EL (cell line): Measurements from ENCODE around the gene GPR18.
A peak's percentile ranks its signal among the peaks of the same experiment; 100 is the strongest.

Source experiments
- DNase-seq: peaks from one replicate; pipeline ENCODE4 v3.0.0-alpha.2; 2016

The GPR18 gene

DNA sequence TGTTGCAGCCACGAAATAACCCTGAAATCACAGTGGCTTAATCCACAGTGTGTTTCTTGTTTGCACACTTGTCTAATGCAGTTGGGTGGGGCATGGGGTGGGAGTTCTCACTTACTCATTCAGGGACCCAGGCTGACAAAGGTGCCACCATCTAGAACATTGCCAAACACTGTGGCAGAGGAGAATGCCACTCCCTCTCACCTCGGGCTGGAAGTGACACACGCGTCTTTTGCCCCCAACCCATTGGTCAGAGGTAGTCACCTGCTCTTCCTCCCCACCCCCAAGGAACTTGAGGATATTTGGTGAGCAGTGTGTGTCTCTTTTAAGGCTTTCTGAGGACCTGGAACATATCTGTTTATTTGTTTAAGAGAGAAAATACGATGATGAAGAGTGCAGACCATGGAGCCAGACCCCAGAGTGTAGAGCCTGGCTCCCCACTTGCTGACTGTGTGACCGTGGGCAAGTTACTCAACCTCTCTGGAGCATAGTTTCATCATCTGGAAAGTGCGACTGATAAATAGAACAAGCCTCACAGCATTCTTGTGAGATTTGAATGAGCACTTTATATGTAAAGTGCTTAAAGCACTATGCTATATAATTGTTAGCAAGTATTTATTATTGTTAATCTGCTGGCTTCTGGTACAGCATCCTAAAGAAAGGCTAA is 31.6 kb upstream of the GPR18 start:
- DNase-seq = no peak

DNA sequence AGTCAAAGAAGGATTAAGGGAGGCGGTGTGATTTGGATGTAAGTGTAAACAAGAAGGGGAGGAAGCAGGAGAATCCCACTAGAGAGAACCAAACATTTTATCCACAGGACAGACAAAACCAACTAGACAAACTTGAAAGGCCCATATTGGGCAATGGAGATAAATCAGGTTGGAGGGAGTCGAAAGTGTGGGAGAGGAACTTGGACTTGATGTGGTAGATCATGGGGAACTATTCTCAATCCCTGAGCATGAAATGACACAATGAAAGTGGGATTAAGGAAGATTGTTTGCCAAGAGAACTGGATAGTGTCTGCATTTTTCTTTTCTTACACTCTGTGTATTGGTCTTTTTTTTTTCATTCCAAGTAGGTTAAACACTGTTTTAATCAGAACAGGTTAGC is 31.1 kb upstream of the GPR18 start:
- no peak for DNase-seq

DNA sequence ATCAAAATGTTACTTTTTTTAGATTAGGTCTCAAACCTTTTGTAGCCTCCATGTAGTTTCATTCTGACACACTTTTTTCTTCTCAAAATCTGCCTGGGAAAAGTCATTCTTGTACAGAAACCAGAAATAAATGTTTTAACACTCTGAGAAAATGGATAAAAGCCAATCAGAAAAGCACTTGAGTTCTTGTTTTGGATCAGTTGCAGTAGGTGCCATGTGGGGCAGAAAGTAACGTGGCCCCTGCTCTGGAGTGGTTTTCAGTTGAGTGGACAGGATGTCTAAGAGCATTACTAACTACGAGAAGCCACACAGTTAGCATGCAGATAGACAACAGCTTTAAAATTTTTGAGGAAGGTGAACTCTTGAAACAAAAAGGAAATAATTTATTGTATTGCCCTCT is 29.9 kb upstream of the GPR18 start:
- DNase-seq = no peak

DNA sequence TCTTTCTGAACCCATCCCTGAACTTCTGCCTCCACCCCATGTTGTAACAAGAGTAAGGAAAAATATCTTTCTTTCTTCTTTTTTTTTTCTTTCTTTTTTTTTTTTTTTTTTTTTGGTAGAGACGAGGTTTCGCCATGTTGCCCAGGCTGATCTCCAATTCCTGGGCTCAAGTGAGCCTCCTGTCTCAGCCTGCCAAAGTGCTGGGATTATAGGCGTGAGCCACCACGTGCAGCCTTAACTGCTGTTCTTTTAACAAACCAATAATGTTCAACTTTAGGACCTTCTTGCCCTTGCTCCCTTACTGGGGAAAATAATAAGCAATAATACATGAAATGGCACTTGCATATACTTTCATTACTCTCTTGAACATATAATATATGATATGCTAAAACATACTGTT is 29.4 kb upstream of the GPR18 start:
- no peak for DNase-seq

DNA sequence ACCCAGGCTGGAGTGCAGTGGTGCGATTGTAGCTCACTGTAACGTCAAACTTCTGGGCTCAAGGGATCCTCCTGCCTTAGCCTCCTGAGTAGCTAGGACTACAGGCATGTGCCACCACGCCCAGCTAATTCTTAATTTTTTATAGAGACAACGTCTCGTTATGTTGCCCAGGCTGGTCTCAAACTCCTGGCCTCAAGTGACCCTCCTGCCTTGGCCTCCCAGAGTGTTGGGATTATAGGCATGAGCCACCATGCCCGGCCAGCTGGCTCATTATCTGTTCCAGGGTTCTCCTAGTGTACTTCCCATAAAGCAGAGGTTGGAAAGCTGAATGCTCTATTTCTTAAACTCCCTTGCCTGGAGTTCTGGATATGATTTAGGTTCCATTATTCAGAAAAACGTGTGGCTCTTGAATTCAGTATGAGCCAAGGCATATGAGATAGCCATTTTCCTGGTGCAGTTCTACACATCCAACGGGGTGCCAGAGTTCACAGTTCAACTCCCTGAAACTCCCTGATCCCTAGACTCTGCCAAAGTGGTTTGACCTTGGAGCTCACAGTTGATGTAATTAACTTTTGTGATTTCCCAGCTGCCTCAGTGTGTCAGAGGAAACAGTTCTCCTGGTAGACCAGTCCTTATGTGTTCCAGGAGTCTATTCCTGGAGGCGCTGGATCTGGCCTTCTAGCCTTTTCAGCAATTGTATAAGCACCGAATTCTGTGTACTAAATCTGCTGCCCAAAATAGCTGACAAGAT is 27.4 kb upstream of the GPR18 start:
- no peak for DNase-seq

DNA sequence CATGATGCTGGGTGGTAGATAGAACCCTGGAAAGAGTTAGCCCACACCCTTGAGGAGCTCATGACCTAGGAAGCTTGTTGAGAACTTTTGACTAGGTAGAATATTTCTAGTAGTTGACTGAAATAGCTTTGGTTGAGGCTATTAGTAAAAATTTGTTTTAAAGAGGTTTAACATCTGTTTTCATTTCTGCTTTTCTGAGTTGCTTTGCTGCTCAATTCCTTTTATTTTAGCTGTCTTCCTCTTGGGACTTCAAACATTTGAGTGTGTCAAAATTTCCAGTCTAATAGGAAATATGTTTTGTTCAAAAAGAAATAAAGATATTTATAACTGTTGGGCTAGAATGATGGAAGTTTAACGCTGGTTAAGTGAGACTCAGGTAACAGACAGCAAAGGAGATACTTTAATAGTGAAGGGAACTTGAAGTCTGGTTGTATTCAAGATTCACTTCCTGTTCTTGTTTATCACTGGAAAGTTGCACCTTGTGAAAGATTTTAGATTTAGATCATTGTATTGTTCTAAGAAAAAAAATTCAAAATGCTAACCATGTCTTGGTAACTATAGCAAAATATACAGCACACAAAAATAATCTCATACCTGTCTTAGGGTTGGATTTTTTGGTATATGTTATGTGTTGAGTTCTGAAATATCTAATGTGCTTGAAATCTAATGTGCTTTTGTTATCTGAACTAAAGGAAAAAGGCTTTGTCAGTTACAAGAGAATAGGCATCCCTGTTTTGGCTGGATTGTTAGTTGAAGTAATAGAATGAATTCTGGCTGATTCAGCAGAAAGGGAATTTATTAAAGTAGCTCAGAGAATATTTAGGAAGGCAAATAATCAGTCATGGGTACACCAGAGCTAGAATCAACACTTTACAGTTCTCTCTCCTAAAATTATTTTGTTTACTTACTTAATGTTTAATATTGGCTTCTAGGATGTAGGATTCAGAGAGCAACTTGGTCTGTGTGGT is 24.4 kb upstream of the GPR18 start:
- no peak for DNase-seq

DNA sequence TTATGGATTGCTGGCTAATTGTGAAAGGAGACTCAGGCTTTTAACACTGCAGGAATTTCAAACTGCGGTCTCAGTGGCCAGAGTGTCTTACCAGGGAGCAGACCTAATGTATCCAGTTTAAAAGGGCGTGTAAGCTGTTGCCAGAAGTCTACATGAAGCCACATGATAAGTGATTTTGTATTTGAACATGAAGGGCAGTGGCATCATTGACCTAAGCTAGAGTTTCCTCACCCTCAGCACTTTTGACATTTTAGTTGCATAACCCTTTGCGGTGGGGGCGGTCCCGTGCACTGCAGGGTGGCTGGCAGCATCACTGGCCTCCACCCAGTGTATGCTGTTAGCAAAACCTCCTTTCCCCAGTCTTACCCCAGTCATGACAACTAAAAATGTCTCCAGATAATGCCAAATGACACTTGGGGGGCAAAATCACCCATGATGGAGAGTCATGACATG is 23.7 kb upstream of the GPR18 start:
- DNase-seq = no peak

DNA sequence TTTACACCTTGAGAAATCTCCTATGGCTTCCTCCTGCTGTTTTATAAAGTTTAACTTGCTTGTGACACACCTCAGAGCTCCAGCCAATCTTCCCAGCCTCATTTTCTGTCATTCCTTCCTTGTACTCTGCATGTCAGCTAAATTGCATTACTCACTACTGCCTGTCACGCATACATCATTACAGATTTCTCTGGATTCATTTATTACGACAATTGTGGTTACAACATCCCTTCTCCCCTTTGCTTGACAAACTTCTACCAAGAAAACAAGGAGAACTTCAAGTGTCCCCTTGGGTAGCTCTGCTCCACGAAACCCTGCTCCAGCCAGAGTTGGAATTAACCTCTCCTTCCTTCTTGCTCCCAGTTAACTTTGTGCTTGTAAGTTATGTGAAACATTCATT is 22.0 kb upstream of the GPR18 start:
- no peak for DNase-seq

DNA sequence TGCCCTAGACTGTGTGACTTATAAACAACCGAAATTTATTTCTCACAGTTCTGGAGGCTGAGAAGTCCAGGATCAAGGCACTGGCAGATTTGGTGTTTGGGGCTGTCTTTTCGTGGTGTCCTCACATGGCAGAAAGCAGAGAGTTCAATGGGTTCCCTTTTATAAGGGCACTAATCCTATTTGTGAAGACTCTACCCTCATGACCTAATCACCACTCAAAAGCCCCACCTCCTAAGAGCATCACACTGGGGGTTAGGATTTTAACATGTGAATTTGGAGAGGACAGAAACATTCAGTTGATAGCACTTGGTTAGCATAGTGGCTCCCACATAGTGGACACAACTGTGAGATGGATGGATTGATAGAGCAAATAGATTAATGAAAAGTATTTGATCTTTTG is 21.5 kb upstream of the GPR18 start:
- no peak for DNase-seq

DNA sequence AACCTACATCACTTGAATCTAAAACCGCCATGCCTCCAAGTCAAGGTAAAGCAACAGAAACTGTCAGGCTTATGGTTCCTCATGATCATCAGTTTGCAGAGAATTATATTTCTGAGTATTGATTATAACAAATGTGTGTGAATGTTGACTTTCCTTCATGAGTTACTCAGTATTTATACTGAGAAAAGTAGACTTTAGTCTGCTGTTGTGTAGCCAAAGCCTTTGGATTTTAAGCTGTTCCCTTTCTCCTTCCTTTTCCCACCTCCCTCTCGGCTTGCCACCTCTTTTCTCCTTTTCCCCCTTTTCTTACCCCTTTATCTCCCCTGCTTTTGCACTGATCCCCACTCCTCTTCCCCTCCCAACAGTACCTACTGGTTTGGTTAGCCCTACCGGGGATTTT is 20.7 kb upstream of the GPR18 start:
- no peak for DNase-seq

DNA sequence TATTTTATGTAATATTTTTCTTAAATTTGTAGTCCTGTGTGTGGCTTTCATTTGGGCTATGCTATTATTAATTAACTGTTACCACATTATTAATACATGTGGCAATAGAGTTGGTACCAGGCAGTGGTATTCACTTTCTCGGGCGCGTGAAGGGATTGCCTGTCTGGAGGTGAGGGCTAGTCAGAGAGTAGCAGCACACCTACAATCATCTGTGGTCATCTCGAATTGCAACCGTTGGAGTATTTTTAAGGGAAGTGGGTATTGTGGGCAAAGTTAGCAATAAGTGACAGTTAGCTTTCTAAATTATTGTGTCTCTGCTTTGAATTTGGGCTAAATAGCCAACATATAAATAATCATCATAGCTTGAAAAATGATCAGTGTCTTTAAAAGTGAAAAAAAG is 20.0 kb upstream of the GPR18 start:
- no peak for DNase-seq

DNA sequence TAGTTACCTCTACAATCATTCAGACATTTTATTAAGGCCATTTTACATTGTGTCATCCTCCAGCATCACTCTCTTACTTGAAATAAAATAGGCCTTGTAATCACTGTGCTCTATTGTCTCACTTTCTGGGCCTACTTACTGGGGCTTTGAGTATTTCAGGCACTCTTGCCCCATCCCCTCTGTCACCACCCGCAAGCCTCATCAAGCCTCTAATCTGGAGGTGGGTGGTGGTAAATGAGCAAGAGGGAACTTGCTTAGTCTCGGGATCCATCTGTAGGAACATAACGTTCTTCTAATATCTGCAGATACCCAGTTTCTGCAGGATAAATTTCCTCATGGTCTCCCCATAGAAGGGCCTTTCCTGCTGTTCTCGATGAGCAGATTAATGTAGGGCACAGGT is 19.4 kb upstream of the GPR18 start:
- no peak for DNase-seq

DNA sequence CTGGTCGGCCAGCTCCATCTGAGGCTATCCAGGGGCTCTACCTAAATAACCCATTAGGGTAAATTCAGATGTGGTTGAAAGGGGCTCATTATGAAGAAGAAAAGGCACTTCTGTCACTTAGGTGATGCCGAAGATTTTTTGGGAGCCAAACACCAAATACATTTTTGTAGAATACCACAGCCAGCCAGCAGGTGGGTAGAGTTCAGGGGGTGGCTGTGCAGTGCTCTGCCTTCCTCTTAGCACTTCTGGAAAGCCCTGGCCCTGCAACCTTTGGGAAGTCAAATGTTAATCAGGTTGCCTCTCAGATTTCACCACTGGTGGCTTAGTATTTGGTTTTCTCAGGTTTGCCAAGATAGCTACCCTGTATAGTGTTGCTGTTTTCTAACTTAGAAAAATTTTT is 18.5 kb upstream of the GPR18 start:
- no peak for DNase-seq

DNA sequence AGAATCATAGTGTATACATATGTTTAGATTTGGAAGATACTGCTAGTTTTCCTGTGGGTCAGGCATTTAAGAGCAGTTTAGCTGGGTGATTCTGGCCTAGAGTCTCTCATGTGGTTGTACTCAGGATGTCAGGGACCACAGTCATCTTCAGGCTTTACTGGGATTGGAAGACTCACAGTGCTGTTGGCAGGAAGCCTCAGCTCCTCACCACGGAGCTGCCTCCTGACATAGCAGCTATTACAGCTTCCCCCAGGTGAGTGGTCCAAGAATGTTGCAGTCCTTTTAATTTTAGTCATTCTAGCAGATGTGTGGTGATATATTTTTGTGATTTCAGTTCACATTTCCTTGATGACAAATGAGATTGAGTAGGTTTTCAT is 16.9 kb upstream of the GPR18 start:
- peak; percentile 57 for DNase-seq

DNA sequence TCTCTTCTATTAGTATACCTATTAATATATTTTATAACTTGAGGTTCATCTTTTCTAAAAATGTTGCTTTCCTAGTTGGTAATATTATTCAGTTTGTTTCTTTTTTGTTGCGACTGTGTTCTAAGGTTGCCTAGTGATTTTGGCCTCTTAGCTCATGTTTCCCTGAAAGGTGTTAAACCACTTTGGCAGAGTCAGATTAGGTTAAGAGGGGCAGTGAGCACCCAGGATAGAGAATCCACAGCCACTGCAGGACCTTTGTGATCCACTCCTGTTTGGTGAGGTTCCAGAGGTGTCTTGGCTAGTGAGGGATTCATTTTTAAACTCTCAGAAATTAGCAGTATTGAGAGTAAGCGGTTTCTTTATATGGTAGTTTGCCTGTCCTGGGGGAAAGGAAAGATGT is 14.9 kb upstream of the GPR18 start:
- no peak for DNase-seq

DNA sequence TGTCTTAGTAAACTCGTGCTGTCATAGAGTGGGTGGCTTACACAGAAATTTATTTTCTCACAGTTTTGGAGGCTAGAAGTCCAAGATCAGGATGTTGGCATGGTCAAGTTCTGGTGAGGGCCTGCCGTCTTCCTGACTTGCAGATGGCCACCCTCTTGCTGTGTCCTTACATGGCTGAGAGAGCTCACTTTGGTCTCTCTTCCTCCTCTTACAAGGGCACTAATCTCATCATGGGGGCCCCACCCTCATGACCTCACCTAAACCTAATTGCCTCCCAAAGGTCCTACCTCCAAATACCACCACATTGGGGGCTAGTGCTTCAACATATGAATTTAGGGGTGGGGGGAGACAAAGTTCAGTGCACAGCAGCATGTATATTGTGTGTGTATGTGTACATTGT is 14.3 kb upstream of the GPR18 start:
- no peak for DNase-seq

DNA sequence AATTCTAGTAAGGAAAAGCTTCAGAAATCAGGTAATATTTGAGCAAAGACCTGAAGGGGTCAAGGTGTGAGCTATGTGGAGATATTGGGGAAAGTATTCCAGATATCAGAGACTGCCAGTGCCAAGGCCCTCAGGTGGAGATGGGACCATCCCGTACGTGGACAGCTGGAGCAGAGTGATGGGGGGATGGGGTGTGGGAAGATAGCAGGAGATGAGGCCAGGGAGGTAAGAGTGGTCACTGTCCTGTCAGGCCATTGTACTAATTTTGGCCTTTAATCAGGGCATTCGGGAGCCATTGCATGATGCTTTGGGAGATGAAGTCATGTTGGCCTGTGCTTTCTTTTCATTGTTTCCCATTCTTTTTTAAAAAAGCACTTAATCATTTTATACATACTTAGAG is 13.1 kb upstream of the GPR18 start:
- DNase-seq = no peak

DNA sequence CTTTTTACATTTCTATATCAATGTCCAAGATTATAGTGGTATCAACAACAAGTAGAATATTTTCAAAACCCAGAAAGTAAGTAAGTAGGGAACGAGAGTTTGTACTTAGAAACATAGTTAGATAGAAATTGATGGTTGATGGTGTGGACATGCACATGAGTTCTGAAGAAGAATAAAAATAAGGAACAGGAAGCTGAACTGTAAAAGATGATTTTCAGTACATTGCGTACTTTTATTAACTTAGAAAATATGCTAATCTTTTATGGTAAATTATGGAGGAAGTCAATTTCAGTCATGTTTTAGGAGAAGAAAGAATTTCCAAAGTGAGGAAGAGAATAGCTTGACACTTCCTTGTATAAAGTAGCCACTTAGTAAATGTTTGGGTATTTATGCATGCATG is 12.3 kb upstream of the GPR18 start:
- no peak for DNase-seq

DNA sequence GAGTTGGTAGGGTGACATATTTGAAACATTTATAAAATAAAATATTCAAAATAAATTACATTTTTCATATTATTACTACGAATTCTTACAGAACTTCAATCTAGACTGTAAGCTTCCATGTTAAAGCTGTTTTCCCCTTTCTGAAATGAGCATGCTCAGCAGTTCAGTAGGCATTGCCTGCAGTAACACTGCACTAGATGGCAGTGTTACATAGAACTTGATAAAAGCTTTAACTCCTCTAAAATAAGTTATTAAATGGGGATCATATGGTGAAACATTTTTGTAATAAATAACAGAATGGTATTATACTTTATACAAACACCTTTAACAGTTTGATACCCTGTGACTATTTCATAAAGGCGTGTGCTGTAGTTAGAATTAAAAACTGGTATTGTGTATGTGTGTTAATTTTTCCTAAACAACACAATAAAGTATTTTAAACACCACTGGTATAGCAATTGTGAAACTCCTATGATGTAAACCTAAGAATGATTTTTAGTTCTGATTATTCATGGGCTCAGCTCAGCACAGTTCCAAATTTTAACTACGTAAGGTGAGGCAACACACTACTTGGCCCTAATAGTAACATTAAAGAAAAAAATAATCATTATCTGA is 11.6 kb upstream of the GPR18 start:
- DNase-seq = peak; percentile 48

DNA sequence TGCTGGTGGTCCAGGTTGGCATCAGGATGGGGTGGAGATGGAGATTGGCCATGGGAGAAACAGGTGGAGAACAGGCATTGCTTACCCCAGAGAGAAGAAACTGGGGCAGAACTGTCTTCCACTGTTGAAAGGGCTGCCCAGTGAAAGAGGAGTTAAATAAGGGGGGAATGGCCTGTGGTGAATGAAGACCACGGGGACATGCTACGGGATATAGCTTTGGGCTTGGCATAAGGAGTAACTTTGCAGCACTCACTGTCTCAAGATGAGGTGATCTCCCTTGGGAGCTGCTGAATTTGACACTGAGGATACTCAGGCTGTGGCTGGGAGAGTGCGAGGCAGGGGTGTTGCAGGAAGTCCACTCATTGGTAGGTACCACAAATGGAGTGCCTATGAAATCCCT is 10.6 kb upstream of the GPR18 start:
- no peak for DNase-seq

DNA sequence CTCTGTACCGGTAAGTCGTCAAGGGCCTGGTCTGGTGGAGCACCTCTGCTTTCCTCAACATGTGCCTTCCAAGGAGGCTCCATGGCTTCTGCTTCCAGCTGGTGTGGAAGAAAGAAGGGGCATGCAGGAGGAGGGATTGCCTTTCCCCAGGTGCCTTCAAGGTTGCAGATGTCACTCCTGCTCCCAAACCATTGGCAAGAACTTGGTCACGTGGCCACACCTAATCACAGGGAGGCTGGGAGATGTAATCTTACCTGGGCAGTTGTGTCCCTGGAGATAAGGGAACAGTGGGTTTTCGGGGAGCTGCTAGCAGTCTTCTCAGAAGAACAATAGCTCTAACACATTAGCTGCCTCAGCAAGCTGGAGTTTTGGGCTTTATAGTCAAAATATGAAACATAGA is 9.7 kb upstream of the GPR18 start:
- no peak for DNase-seq

DNA sequence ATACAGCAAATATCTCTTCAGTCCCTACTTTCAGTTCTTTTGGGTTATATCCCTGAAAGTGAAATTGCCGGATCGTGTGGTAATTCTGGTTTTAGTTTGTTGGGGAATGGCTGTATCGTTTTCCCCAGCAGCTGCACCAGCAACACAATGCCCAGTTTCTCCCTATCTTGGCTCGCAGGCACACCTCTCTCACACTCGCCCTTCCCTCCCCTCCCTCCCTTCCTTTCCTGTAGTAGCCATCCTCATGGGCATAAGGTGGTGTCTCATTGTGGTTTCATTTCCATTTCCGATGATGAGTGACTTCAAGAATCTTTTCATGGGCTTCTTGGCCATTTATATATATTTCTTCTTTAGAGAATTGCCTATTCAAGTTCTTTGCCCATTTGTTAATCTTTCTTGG is 8.6 kb upstream of the GPR18 start:
- DNase-seq = no peak

DNA sequence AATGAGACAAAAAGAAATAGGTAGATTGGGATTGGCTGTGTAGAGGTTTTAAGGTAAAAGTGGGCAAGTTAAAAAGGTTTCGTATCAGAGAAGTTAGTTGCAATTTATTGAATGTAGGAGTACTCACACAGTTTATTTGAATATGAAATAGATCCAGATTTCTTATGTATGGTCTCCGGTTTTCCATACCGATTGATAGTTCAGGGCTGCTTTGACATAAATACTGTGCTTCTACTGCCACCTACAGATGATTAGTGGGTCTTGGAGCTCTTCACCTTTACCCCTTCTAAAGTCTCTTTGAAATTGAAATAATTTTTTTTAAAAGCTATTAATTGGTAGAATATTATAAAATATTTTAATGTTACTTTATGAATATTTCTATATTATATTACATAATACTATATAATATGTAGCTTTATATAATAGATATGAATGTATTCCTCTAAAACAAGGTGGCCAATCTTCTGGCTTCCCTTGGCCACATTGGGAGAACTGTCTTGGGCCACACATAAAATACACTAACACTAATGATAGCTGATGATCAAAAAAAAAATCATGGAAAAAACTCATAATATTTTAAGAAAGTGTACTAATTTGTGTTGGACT is 7.7 kb upstream of the GPR18 start:
- DNase-seq = peak; percentile 57
